SK-N-SH treated with all-trans-retinoic acid at 6 μM for 48 hours (cell line): ENCODE results near the gene PRC1.

Experiments
- ARNTL ChIP-seq: fragments of 450-650 bp; formaldehyde crosslinking; IDR thresholded peaks from 2 replicates; pipeline ENCODE4 v1.5.0; 2020; ENCODE audit warnings: low read depth, mild to moderate bottlenecking, moderate library complexity, borderline replicate concordance
- BACH2 ChIP-seq: fragments of 250-450 bp; sonication (Bioruptor Pico); IDR thresholded peaks from 2 replicates; pipeline ENCODE4 v1.9.0; 2021; ENCODE audit warnings: mild to moderate bottlenecking, borderline replicate concordance
- CSDC2 ChIP-seq: fragments of 250-450 bp; sonication (Bioruptor Pico); IDR thresholded peaks from 2 replicates; pipeline ENCODE4 v1.5.0; 2020; ENCODE audit warnings: mild to moderate bottlenecking, moderate library complexity
- OSR1 ChIP-seq: fragments of 250-450 bp; sonication (Bioruptor Pico); IDR thresholded peaks from 2 replicates; pipeline ENCODE4 v1.8.0; 2022; ENCODE audit warnings: moderate library complexity, mild to moderate bottlenecking, inconsistent platforms
- POU6F1 ChIP-seq: fragments of 250-450 bp; sonication (Bioruptor Pico); IDR thresholded peaks from 2 replicates; pipeline ENCODE4 v1.8.0; 2021; ENCODE audit warnings: low read depth, mild to moderate bottlenecking, moderate library complexity, borderline replicate concordance
- PPARA ChIP-seq: fragments of 250-450 bp; sonication (Bioruptor Pico); IDR thresholded peaks from 2 replicates; pipeline ENCODE4 v1.5.0; 2020; ENCODE audit warnings: mild to moderate bottlenecking, borderline replicate concordance
- TSHZ2 ChIP-seq: fragments of 250-450 bp; sonication (Bioruptor Pico); IDR thresholded peaks from 2 replicates; pipeline ENCODE4 v1.5.0; 2020; ENCODE audit warnings: mild to moderate bottlenecking, moderate library complexity
- ZFP3 ChIP-seq: fragments of 250-450 bp; sonication (Bioruptor Pico); IDR thresholded peaks from 2 replicates; pipeline ENCODE4 v1.5.0; 2020; ENCODE audit warnings: mild to moderate bottlenecking, moderate library complexity
- ZFP30 ChIP-seq: fragments of 450-650 bp; formaldehyde crosslinking; IDR thresholded peaks from 2 replicates; pipeline ENCODE4 v1.5.0; 2022; ENCODE audit warnings: mild to moderate bottlenecking, moderate library complexity
- ZNF565 ChIP-seq: fragments of 450-650 bp; formaldehyde crosslinking; conservative IDR thresholded peaks from 2 replicates; pipeline ENCODE4 v1.5.0; 2020; ENCODE audit warnings: low read depth, mild to moderate bottlenecking, moderate library complexity
- ZNF8 ChIP-seq: fragments of 450-650 bp; formaldehyde crosslinking; IDR thresholded peaks from 2 replicates; pipeline ENCODE4 v1.5.0; 2020; ENCODE audit warnings: mild to moderate bottlenecking, moderate library complexity
- TF ChIP-seq, protein P1 (sequence below): fragments of 250-450 bp; sonication (Bioruptor Pico); IDR thresholded peaks from 2 replicates; pipeline ENCODE4 v1.8.0; 2020; ENCODE audit warnings: mild to moderate bottlenecking, moderate library complexity, borderline replicate concordance

- TF ChIP-seq ZNF565 (CRISPR knock-in tag) (no peak), POU6F1 (CRISPR knock-in tag) (no peak), ARNTL (CRISPR knock-in tag) (no peak), BACH2 (CRISPR knock-in tag) (no peak), ZNF8 (CRISPR knock-in tag) (no peak), PPARA (no peak), TSHZ2 (CRISPR knock-in tag) (no peak), ZFP30 (no peak), ZFP3 (CRISPR knock-in tag) (no peak), CSDC2 (CRISPR knock-in tag) (no peak), OSR1 (CRISPR knock-in tag) (no peak)
- TF ChIP-seq, protein P1, sequence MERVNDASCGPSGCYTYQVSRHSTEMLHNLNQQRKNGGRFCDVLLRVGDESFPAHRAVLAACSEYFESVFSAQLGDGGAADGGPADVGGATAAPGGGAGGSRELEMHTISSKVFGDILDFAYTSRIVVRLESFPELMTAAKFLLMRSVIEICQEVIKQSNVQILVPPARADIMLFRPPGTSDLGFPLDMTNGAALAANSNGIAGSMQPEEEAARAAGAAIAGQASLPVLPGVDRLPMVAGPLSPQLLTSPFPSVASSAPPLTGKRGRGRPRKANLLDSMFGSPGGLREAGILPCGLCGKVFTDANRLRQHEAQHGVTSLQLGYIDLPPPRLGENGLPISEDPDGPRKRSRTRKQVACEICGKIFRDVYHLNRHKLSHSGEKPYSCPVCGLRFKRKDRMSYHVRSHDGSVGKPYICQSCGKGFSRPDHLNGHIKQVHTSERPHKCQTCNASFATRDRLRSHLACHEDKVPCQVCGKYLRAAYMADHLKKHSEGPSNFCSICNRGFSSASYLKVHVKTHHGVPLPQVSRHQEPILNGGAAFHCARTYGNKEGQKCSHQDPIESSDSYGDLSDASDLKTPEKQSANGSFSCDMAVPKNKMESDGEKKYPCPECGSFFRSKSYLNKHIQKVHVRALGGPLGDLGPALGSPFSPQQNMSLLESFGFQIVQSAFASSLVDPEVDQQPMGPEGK (CRISPR knock-in tag), result no peak
Observed at GRCh38 chr15:91039996-91040395, 45.7 kb upstream of the PRC1 start.
